HEK293T (cell line): Measurements from ENCODE around the gene SLX1B.
"Not testable (repeated sequence)": the region's sequence is repeated elsewhere in the genome, so short reads cannot be mapped to it uniquely, and the experiment has no call there.

Experiments used
- CTBP1 ChIP-seq: fragments of 450-650 bp; IDR thresholded peaks from 2 replicates; pipeline ENCODE4 v1.6.1; 2016; ENCODE audit warnings: borderline replicate concordance
- ELF4 ChIP-seq: fragments of 450-650 bp; IDR thresholded peaks from 2 replicates; pipeline ENCODE4 v1.6.1; 2017; ENCODE audit warnings: antibody characterized with exemption
- FOXA1 ChIP-seq: fragments of 450-650 bp; IDR thresholded peaks from 2 replicates; pipeline ENCODE4 v1.6.1; 2016; ENCODE audit warnings: mild to moderate bottlenecking
- FOXK2 ChIP-seq: fragments of 450-650 bp; IDR thresholded peaks from 2 replicates; pipeline ENCODE4 v1.6.1; 2016; ENCODE audit warnings: mild to moderate bottlenecking
- FOXM1 ChIP-seq: fragments of 450-650 bp; IDR thresholded peaks from 2 replicates; pipeline ENCODE4 v1.6.1; 2017; ENCODE audit warnings: mild to moderate bottlenecking, borderline replicate concordance
- HDGF ChIP-seq: fragments of 450-650 bp; IDR thresholded peaks from 2 replicates; pipeline ENCODE4 v1.6.1; 2017; ENCODE audit warnings: antibody characterized with exemption, borderline replicate concordance
- L3MBTL2 ChIP-seq: fragments of 450-650 bp; conservative IDR thresholded peaks from 2 replicates; pipeline ENCODE4 v1.6.1; 2016; ENCODE audit warnings: mild to moderate bottlenecking
- LEF1 ChIP-seq: fragments of 450-650 bp; IDR thresholded peaks from 2 replicates; pipeline ENCODE4 v1.6.1; 2017; ENCODE audit warnings: mild to moderate bottlenecking, borderline replicate concordance
- NFRKB ChIP-seq: fragments of 450-650 bp; IDR thresholded peaks from 2 replicates; pipeline ENCODE4 v1.6.1; 2016; ENCODE audit warnings: mild to moderate bottlenecking, moderate library complexity
- PKNOX1 ChIP-seq: fragments of 450-650 bp; IDR thresholded peaks from 2 replicates; pipeline ENCODE4 v1.6.1; 2016
- SP1 ChIP-seq: fragments of 450-650 bp; IDR thresholded peaks from 2 replicates; pipeline ENCODE4 v1.6.1; 2017
- SUZ12 ChIP-seq: fragments of 450-650 bp; IDR thresholded peaks from 2 replicates; pipeline ENCODE4 v1.6.1; 2016; ENCODE audit warnings: mild to moderate bottlenecking
- TARDBP ChIP-seq: fragments of 450-650 bp; IDR thresholded peaks from 2 replicates; pipeline ENCODE4 v1.6.1; 2016

DNA sequence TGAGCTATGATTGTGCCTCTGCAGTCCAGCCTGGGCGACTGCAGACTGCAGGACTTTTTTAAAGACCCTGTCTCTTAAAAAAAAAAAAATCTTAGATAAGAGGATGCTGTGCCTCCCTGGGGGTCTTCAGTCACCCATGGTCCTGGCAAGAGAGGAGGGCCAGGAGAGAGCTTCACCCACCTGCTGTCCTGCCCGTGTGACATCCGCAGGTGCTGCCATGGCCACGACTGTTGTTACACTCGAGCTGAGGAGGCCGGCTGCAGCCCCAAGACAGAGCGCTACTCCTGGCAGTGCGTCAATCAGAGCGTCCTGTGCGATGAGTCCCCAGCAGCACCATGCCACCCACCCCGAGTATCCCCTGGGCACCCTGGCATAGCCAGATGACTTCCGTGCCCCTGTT lies 27.9 kb downstream of the SLX1B start:
- not testable (repeated sequence) for TF ChIP-seq SUZ12, SP1, HDGF, TARDBP, NFRKB, ELF4, LEF1, PKNOX1, FOXK2, FOXM1, L3MBTL2, CTBP1, FOXA1
